H9 (cell line): ENCODE measurements around the gene SLC25A24. TPM values are rescaled to one million over a fixed set of nuclear protein-coding genes. Genes with fewer than 3 reads are reported as not detected.

Source experiments
- DNase-seq: peaks from one replicate; pipeline ENCODE4 v3.0.0-alpha.2; 2017
- H2AFZ ChIP-seq: one replicate; pipeline ENCODE4 v1.6.1; 2013; ENCODE audit warnings: mild to moderate bottlenecking, low read length, control low read depth, moderate library complexity
- H2AK5ac ChIP-seq: 2 replicates; pipeline ENCODE4 v1.6.1; 2013; ENCODE audit warnings: low read length, control low read depth, mixed read lengths; ENCODE audit not compliant: insufficient read length
- H2BK120ac ChIP-seq: one replicate; pipeline ENCODE4 v1.6.1; 2013; ENCODE audit warnings: low read depth, mild to moderate bottlenecking, low read length, control low read depth, inconsistent platforms; ENCODE audit not compliant: poor library complexity, severe bottlenecking
- H2BK12ac ChIP-seq: 2 replicates; pipeline ENCODE4 v1.6.1; 2013; ENCODE audit warnings: low read length, control low read depth, mixed read lengths, low read depth; ENCODE audit not compliant: insufficient read length
- H2BK15ac ChIP-seq: 2 replicates; pipeline ENCODE4 v1.6.1; 2013; ENCODE audit warnings: low read depth, low read length, control low read depth
- H2BK20ac ChIP-seq: one replicate; pipeline ENCODE4 v1.6.1; 2013; ENCODE audit warnings: low read depth, mild to moderate bottlenecking, low read length, control low read depth, inconsistent platforms; ENCODE audit not compliant: poor library complexity, severe bottlenecking
- H2BK5ac ChIP-seq: 2 replicates; pipeline ENCODE4 v1.6.1; 2013; ENCODE audit warnings: low read length, control low read depth, mixed read lengths; ENCODE audit not compliant: insufficient read length
- H3K14ac ChIP-seq: 2 replicates; pipeline ENCODE4 v1.6.1; 2013; ENCODE audit warnings: low read length, control low read depth; ENCODE audit not compliant: insufficient read depth
- H3K18ac ChIP-seq: 2 replicates; pipeline ENCODE4 v1.6.1; 2013; ENCODE audit warnings: low read depth, mild to moderate bottlenecking, mixed read lengths, low read length, control low read depth; ENCODE audit not compliant: insufficient read length
- H3K23ac ChIP-seq: 2 replicates; pipeline ENCODE4 v1.6.1; 2013; ENCODE audit warnings: low read length, control low read depth, mixed read lengths, low read depth; ENCODE audit not compliant: insufficient read length
- H3K23me2 ChIP-seq: 2 replicates; pipeline ENCODE4 v1.6.1; 2013; ENCODE audit warnings: low read depth, mild to moderate bottlenecking, mixed read lengths, low read length, control low read depth; ENCODE audit not compliant: insufficient read length, poor library complexity, severe bottlenecking
- H3K27ac ChIP-seq: 2 replicates; pipeline ENCODE4 v1.5.1; 2013; ENCODE audit warnings: low read length, control low read depth, mixed read lengths, low read depth; ENCODE audit not compliant: insufficient read length
- H3K27me3 ChIP-seq: 2 replicates; pipeline ENCODE4 v1.6.1; 2013; ENCODE audit warnings: low read length, control low read depth, inconsistent platforms; ENCODE audit not compliant: insufficient read depth
- H3K4ac ChIP-seq: 2 replicates; pipeline ENCODE4 v1.6.1; 2013; ENCODE audit warnings: low read depth, mild to moderate bottlenecking, control low read depth, inconsistent platforms, low read length, moderate library complexity
- H3K4me1 ChIP-seq: 2 replicates; pipeline ENCODE4 v1.6.1; 2013; ENCODE audit warnings: low read length, control low read depth, inconsistent platforms; ENCODE audit not compliant: insufficient read depth
- H3K4me2 ChIP-seq: 2 replicates; pipeline ENCODE4 v1.6.1; 2013; ENCODE audit warnings: low read length, control low read depth, mixed read lengths; ENCODE audit not compliant: insufficient read length, insufficient read depth
- H3K56ac ChIP-seq: 2 replicates; pipeline ENCODE4 v1.6.1; 2013; ENCODE audit warnings: low read depth, mild to moderate bottlenecking, mixed read lengths, low read length, control low read depth; ENCODE audit not compliant: insufficient read length
- H3K79me1 ChIP-seq: 2 replicates; pipeline ENCODE4 v1.6.1; 2013; ENCODE audit warnings: low read depth, mild to moderate bottlenecking, moderate library complexity, low read length, control low read depth, inconsistent platforms; ENCODE audit not compliant: insufficient read depth, poor library complexity, severe bottlenecking
- H3K79me2 ChIP-seq: 2 replicates; pipeline ENCODE4 v1.6.1; 2013; ENCODE audit warnings: low read length, control low read depth, inconsistent platforms; ENCODE audit not compliant: insufficient read depth
- H3K9ac ChIP-seq: 2 replicates; pipeline ENCODE4 v1.6.1; 2013; ENCODE audit warnings: low read length, control low read depth, mixed read lengths; ENCODE audit not compliant: insufficient read length; ENCODE audit errors: extremely low read depth
- H3K9me3 ChIP-seq: one replicate; pipeline ENCODE4 v1.6.1; 2013; ENCODE audit warnings: low read depth, low read length, inconsistent platforms; ENCODE audit not compliant: control insufficient read depth
- H3T11ph ChIP-seq: one replicate; pipeline ENCODE4 v1.6.1; 2013; ENCODE audit warnings: mild to moderate bottlenecking, low read length, control low read depth, inconsistent platforms
- H4K20me1 ChIP-seq: one replicate; pipeline ENCODE4 v1.6.1; 2013; ENCODE audit not compliant: control insufficient read depth, insufficient read length, insufficient read depth
- H4K5ac ChIP-seq: 2 replicates; pipeline ENCODE4 v1.6.1; 2013; ENCODE audit warnings: low read depth, mild to moderate bottlenecking, mixed read lengths, low read length, control low read depth; ENCODE audit not compliant: insufficient read length
- H4K8ac ChIP-seq: replicated peaks from 2 replicates; pipeline ENCODE4 v1.6.1; 2013; ENCODE audit warnings: low read length, control low read depth, mixed read lengths, low read depth; ENCODE audit not compliant: insufficient read length
- H4K91ac ChIP-seq: 2 replicates; pipeline ENCODE4 v1.6.1; 2013; ENCODE audit warnings: low read depth, mild to moderate bottlenecking, moderate library complexity, mixed read lengths, low read length, control low read depth; ENCODE audit not compliant: insufficient read length
- H3K27ac Mint-ChIP-seq, 3 experiments: 2 replicates in 2 of 3; 3 replicates in 1 of 3; pipeline ENCODE4 v1.8.0; 2020 to 2021; ENCODE audit warnings: mixed read lengths in 3 of 3, mild to moderate bottlenecking in 1 of 3, moderate library complexity in 1 of 3
- H3K27me3 Mint-ChIP-seq: 2 replicates; pipeline ENCODE4 v1.8.0; 2021; ENCODE audit warnings: low read depth, mild to moderate bottlenecking, moderate library complexity, mixed read lengths
- H3K36me3 Mint-ChIP-seq, 3 experiments: 2 replicates in 2 of 3; 3 replicates in 1 of 3; pipeline ENCODE4 v1.8.0; 2020 to 2021; ENCODE audit warnings: low read depth in 3 of 3, mixed read lengths in 3 of 3; ENCODE audit not compliant: insufficient read depth in 1 of 3
- H3K4me1 Mint-ChIP-seq, 2 experiments: 2 replicates each; pipeline ENCODE4 v1.8.0; 2020; ENCODE audit warnings: mixed read lengths in 2 of 2
- H3K4me3 Mint-ChIP-seq, 2 experiments: 2 replicates in 1 of 2; 3 replicates in 1 of 2; pipeline ENCODE4 v1.8.0; 2020 to 2021; ENCODE audit warnings: mild to moderate bottlenecking in 2 of 2, mixed read lengths in 2 of 2, moderate library complexity in 1 of 2
- H3K9me3 Mint-ChIP-seq, 2 experiments: 2 replicates in 1 of 2; 3 replicates in 1 of 2; pipeline ENCODE4 v1.8.0; 2020; ENCODE audit warnings: mild to moderate bottlenecking in 2 of 2, mixed read lengths in 2 of 2, moderate library complexity in 1 of 2
- CTCF ChIP-seq: fragments of 200-600 bp; sonication (generic); conservative IDR thresholded peaks from 3 replicates; pipeline ENCODE4 v1.8.0; 2021; ENCODE audit warnings: antibody characterized with exemption, mild to moderate bottlenecking
- WGBS: extraction: QIAGEN DNeasy Blood & Tissue Kit; methylation state at CpG from one replicate; pipeline ENCODE4 v1.1.7; 2013; ENCODE audit warnings: missing lambda C conversion rate, low lambda C conversion rate, mixed read lengths; ENCODE audit not compliant: insufficient read length; ENCODE audit errors: extremely low coverage; 5-methylcytosine and 5-hydroxymethylcytosine counted together
- total RNA-seq: library from RNA; stranded (reverse); gene quantifications from 2 replicates; pipeline ENCODE4 v1.2.1, GENCODE V29; 2021

SLC25A24 gene
- total RNA-seq, 1 experiment from 2014 or later: 35.1 TPM

- H3K4me1 Mint-ChIP-seq: peaks cover 12 to 13% of the 10 kb centered on the region in 2 experiments
- H2AFZ ChIP-seq: no peak overlapping the region
These were observed 78.6 kb downstream of the SLC25A24 start for GRCh38 chr1:108121358-108122143.

More at GRCh38 chr1:108121358-108122143, 78.6 kb downstream of the SLC25A24 start:
- peak; percentile 46; the same call in 2 of the 3 replicates for TF ChIP-seq CTCF
- no peak overlapping the region for H3K4ac ChIP-seq
- H2BK120ac ChIP-seq: no peak overlapping the region
- no peak overlapping the region for H3K23ac ChIP-seq
- H3K18ac ChIP-seq: no peak overlapping the region
- Mint-ChIP-seq H3K36me3 (no peaks in the 10 kb centered on the region; a peak in 1 of 7 replicates), H3K9me3 (no peaks in the 10 kb centered on the region), H3K27me3 (peaks cover 2% of the 10 kb centered on the region), H3K4me3 (no peak overlapping the region), H3K27ac (no peak overlapping the region)
- no peak overlapping the region for H4K5ac ChIP-seq
- no peak overlapping the region for H2BK12ac ChIP-seq
- H4K8ac ChIP-seq: no peak overlapping the region
- no peak overlapping the region for H3K56ac ChIP-seq
- H4K91ac ChIP-seq: no peak overlapping the region
- H3K4me2 ChIP-seq: no peak overlapping the region
- H2BK5ac ChIP-seq: no peak overlapping the region
- WGBS: no CpG with 5 or more reads among the region's 36 CpGs
- no peak overlapping the region for H2AK5ac ChIP-seq
- H3K23me2 ChIP-seq: no peaks in the 10 kb centered on the region
- DNase-seq: peak; percentile 91
- no peaks in the 10 kb centered on the region for H4K20me1 ChIP-seq
- H2BK15ac ChIP-seq: no peak overlapping the region
- H3K79me2 ChIP-seq: no peaks in the 10 kb centered on the region
- H3K9ac ChIP-seq: no peak overlapping the region
- H3T11ph ChIP-seq: no peak overlapping the region
- H3K14ac ChIP-seq: no peak overlapping the region
- H3K27me3 ChIP-seq: no peaks in the 10 kb centered on the region
- H3K9me3 ChIP-seq: no peaks in the 10 kb centered on the region
- H2BK20ac ChIP-seq: no peak overlapping the region
- H3K4me1 ChIP-seq: no peaks in the 10 kb centered on the region
- no peak overlapping the region for H3K27ac ChIP-seq
- H3K79me1 ChIP-seq: no peaks in the 10 kb centered on the region
